BE2C (cell line): ENCODE results near the gene ATP1A4.

Experiments used
- DNase-seq: peaks from one replicate; pipeline ENCODE4 v3.0.0-alpha.2; 2020
- H3K27me3 ChIP-seq: fragments of 250-450 bp; sonication (Bioruptor Pico); 2 replicates; pipeline ENCODE4 v1.5.1; 2020; ENCODE audit warnings: mild to moderate bottlenecking
- H3K36me3 ChIP-seq: fragments of 250-450 bp; sonication (Bioruptor Pico); 2 replicates; pipeline ENCODE4 v1.5.1; 2020; ENCODE audit warnings: mild to moderate bottlenecking
- H3K4me1 ChIP-seq: fragments of 250-450 bp; sonication (Bioruptor Pico); 2 replicates; pipeline ENCODE4 v1.5.1; 2020
- H3K4me3 ChIP-seq: 2 replicates; pipeline ENCODE4 v1.5.1; 2011; ENCODE audit warnings: low read depth, low read length
- H3K9me3 ChIP-seq: fragments of 250-450 bp; sonication (Bioruptor Pico); 2 replicates; pipeline ENCODE4 v1.5.1; 2020
- TF ChIP-seq, protein P1 (sequence below): IDR thresholded peaks from 2 replicates; pipeline ENCODE4 v1.5.1; 2012; ENCODE audit warnings: mild to moderate bottlenecking, low read depth, low read length

ATP1A4 gene

DNA sequence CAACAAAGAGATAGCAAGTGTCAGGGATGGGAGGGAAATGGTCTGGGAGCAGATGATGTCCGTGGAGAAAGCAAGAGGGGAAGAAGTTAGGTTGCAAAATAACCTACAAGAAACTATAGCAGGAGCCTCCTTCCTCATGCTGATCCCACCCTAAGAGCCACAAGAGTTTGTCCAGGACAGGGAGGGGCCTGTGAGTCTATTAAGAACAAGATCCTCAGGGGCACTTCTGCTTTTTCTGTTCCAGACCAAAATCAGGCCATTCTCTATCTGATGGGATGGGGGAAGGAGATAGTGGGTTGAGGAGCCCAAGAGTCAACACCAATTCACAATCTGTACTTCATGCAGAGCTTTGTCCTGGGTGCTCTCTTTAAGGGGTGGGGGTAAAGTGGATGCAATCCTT, 7.7 kb upstream of the ATP1A4 start:
- TF ChIP-seq, protein P1, sequence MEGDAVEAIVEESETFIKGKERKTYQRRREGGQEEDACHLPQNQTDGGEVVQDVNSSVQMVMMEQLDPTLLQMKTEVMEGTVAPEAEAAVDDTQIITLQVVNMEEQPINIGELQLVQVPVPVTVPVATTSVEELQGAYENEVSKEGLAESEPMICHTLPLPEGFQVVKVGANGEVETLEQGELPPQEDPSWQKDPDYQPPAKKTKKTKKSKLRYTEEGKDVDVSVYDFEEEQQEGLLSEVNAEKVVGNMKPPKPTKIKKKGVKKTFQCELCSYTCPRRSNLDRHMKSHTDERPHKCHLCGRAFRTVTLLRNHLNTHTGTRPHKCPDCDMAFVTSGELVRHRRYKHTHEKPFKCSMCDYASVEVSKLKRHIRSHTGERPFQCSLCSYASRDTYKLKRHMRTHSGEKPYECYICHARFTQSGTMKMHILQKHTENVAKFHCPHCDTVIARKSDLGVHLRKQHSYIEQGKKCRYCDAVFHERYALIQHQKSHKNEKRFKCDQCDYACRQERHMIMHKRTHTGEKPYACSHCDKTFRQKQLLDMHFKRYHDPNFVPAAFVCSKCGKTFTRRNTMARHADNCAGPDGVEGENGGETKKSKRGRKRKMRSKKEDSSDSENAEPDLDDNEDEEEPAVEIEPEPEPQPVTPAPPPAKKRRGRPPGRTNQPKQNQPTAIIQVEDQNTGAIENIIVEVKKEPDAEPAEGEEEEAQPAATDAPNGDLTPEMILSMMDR: no peak
- H3K4me1 ChIP-seq: no peaks in the 10 kb centered on the region
- no peak overlapping the region for H3K4me3 ChIP-seq
- DNase-seq: no peak
- no peaks in the 10 kb centered on the region for H3K36me3 ChIP-seq
- H3K27me3 ChIP-seq: peaks cover 21% of the 10 kb centered on the region
- H3K9me3 ChIP-seq: no peaks in the 10 kb centered on the region

DNA sequence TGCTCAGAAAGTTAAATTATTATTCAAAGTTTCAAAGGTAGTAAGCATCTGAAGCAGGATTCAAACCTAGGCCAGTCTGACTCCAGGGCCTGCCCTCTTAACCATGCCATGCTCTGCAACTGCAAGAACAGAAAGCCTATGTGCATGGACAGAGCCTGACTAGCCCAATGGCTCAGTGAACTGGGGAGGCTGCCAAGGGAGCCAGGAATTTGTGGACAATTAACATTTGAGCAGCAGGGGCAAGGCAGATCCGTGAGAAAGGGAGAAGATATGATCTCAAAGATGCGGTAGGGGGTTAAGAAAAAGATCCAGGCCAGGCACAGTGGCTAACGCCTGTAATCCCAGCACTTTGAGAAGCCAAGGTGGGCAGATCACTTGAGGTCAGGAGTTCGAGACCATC, 6.5 kb upstream of the ATP1A4 start:
- H3K27me3 ChIP-seq: peaks cover 17% of the 10 kb centered on the region
- no peaks in the 10 kb centered on the region for H3K4me1 ChIP-seq
- no peak overlapping the region for H3K4me3 ChIP-seq
- no peak for DNase-seq
- no peaks in the 10 kb centered on the region for H3K36me3 ChIP-seq
- TF ChIP-seq, protein P1: no peak
- no peaks in the 10 kb centered on the region for H3K9me3 ChIP-seq

DNA sequence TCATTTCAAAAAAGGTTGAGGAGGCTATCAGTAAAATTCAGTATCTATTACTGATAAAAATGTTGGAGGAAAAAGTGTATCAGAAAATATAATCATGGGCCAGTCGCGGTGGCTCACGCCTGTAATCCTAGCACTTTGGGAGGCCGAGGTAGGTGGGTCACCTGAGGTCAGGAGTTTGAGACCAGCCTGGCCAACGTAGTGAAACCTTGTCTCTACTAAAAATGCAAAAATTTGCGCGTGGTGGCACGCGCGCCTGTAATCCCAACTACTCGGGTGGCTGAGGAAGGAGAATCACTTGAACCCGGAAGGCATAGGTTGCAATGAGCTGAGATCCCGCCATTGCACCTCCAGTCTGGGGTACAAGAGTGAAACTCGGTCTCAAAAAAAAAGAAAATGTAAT, 5.3 kb upstream of the ATP1A4 start:
- TF ChIP-seq, protein P1: no peak
- DNase-seq: no peak
- Histone ChIP-seq H3K9me3 (no peaks in the 10 kb centered on the region), H3K36me3 (no peaks in the 10 kb centered on the region), H3K4me1 (no peaks in the 10 kb centered on the region), H3K4me3 (no peak overlapping the region), H3K27me3 (peaks cover 17% of the 10 kb centered on the region)

DNA sequence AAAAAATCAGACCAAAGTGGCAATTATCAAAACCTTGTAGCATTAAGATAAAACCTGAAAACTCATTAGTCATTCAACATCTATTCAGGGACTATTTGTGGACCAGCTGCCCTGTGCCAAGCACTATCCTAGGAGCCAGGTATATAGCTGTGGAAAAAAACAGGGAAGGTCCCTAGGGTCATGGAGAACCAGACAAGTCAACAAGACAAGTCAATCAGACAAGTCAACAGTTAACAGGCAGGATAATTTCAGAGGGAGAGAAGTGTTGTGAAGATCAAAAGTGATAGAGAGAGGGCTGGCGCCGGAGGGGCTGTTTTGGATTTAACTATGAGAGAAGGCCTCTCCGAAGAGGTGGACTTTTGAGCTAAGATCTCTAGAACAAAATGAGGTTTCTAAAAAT, 3.3 kb upstream of the ATP1A4 start:
- no peak for DNase-seq
- no peaks in the 10 kb centered on the region for H3K4me1 ChIP-seq
- peaks cover 15% of the 10 kb centered on the region for H3K27me3 ChIP-seq
- TF ChIP-seq, protein P1: no peak
- H3K36me3 ChIP-seq: no peaks in the 10 kb centered on the region
- H3K4me3 ChIP-seq: no peak overlapping the region
- no peaks in the 10 kb centered on the region for H3K9me3 ChIP-seq

DNA sequence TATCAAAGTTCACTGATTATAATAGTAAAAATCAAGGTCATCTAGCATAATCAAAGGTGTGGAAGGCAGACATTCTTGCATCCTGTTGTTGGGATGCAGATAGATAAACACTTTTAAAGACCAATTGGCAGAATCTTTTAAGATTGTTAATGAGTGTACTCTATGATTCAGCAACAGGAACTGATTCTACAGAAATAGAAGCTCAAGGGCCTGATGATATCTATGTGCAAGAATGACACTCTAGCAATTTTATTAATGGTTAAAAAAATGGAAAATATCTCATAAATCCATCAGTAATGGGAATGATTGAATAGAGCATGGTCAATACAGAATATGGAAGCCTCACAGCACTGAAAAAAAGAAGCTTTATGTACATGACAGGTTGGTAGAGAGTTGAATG, 2.2 kb upstream of the ATP1A4 start:
- DNase-seq: no peak
- TF ChIP-seq, protein P1: no peak
- Histone ChIP-seq H3K4me1 (no peaks in the 10 kb centered on the region), H3K9me3 (no peaks in the 10 kb centered on the region), H3K27me3 (peaks cover 17% of the 10 kb centered on the region), H3K4me3 (no peak overlapping the region), H3K36me3 (no peaks in the 10 kb centered on the region)

DNA sequence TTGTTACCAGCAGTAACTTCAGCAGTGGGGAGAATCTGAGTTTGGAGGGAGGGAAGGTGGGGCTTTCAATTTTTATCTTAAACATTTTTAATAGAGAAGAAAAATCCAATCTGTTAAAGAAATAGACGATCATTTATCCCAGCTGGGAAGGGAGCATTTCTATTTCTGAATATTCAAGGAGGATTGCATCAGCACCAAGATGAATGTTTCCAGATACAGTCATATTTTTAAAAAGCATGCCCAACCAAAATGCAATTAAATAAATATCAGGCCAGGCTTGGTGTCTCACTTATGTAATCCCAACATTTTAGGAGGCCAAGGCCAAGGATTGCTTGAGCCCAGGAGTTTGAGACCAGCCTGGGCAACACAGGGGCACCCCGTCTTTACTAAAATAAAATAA, 1.7 kb upstream of the ATP1A4 start:
- Histone ChIP-seq H3K4me1 (no peaks in the 10 kb centered on the region), H3K9me3 (no peaks in the 10 kb centered on the region), H3K4me3 (no peak overlapping the region), H3K27me3 (peaks cover 15% of the 10 kb centered on the region), H3K36me3 (no peaks in the 10 kb centered on the region)
- no peak for DNase-seq
- TF ChIP-seq, protein P1: no peak
